ENCODE data around the gene SSC5D.

SSC5D gene

DNA sequence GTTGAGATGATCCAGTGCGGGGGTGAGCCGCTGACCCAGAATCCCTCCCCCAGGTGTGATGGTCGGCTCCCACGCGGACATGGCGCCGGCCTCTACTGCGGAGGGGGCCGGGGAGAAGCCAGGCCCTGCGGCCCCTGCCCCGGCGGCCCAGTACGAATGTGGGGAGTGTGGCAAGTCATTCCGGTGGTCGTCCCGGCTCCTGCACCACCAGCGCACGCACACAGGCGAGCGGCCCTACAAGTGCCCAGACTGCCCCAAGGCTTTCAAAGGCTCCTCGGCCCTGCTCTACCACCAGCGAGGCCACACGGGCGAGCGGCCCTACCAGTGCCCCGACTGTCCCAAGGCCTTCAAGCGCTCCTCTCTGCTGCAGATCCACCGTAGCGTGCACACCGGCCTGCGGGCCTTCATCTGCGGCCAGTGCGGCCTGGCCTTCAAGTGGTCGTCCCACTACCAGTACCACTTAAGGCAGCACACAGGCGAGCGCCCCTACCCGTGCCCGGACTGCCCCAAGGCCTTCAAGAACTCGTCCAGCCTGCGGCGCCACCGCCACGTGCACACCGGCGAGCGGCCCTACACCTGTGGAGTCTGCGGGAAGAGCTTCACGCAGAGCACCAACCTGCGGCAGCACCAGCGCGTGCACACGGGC, 7.0 kb upstream of the SSC5D start:
- TF ChIP-seq, protein P1, sequence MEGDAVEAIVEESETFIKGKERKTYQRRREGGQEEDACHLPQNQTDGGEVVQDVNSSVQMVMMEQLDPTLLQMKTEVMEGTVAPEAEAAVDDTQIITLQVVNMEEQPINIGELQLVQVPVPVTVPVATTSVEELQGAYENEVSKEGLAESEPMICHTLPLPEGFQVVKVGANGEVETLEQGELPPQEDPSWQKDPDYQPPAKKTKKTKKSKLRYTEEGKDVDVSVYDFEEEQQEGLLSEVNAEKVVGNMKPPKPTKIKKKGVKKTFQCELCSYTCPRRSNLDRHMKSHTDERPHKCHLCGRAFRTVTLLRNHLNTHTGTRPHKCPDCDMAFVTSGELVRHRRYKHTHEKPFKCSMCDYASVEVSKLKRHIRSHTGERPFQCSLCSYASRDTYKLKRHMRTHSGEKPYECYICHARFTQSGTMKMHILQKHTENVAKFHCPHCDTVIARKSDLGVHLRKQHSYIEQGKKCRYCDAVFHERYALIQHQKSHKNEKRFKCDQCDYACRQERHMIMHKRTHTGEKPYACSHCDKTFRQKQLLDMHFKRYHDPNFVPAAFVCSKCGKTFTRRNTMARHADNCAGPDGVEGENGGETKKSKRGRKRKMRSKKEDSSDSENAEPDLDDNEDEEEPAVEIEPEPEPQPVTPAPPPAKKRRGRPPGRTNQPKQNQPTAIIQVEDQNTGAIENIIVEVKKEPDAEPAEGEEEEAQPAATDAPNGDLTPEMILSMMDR (IDR thresholded peaks at IDR 0.05; ENCODE audit: insufficient read depth, missing control alignments): no peak
- DNase-seq (ENCODE audit: insufficient read length, low spot score): no peak
- no peak for FAIRE-seq

DNA sequence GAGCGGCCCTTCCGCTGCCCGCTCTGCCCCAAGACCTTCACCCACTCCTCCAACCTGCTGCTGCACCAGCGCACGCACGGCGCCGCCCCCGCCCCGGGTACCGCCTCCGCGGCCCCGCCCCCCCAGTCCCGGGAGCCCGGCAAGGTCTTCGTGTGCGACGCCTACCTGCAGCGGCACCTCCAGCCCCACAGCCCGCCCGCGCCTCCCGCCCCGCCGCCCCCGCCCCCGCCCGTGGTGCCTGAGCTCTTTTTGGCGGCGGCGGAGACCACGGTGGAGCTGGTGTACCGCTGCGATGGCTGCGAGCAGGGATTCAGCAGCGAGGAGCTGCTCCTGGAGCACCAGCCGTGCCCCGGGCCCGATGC, 6.5 kb upstream of the SSC5D start:
- FAIRE-seq: no peak
- DNase-seq (ENCODE audit: insufficient read length, low spot score): no peak
- TF ChIP-seq, protein P1 (IDR thresholded peaks at IDR 0.05; ENCODE audit: insufficient read depth, missing control alignments): no peak

GRCh38 chr19:55482156-55482961, 5.9 kb upstream of the SSC5D start:
- DNase-seq (ENCODE audit: insufficient read length, low spot score) (no peak), FAIRE-seq (no peak)
- TF ChIP-seq, protein P1 (IDR thresholded peaks at IDR 0.05; ENCODE audit: insufficient read depth, missing control alignments): no peak

DNA sequence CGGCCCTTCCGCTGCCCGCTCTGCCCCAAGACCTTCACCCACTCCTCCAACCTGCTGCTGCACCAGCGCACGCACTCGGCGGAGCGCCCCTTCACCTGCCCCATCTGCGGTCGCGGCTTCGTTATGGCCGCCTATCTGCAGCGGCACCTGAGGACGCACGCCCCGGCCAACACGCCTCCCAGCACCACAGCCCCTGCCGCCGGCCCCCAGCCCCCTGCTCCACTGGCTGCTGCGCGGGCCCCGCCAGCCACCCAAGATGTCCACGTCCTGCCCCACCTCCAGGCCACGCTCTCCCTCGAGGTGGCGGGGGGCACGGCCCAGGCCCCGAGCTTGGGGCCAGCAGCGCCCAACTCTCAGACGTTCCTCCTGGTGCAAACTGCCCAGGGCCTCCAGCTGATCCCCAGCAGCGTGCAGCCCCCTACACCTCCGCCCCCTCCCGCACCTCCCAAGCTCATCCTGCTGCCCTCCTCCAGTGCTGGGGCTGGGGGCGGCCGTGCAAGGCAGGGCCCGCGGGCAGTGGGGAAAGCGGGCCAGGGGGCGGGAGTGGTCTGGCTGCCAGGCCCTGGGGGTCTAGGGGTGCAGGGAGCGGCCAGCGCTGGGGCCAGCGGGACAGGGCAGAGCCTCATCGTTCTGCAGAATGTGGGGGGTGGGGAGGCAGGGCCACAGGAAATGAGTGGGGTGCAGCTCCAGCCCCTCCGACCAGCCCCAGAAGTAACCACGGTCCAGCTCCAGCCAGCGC, 5.1 kb upstream of the SSC5D start:
- FAIRE-seq: no peak
- TF ChIP-seq, protein P1 (IDR thresholded peaks at IDR 0.05; ENCODE audit: insufficient read depth, missing control alignments): no peak
- no peak for DNase-seq (ENCODE audit: insufficient read length, low spot score)

DNA sequence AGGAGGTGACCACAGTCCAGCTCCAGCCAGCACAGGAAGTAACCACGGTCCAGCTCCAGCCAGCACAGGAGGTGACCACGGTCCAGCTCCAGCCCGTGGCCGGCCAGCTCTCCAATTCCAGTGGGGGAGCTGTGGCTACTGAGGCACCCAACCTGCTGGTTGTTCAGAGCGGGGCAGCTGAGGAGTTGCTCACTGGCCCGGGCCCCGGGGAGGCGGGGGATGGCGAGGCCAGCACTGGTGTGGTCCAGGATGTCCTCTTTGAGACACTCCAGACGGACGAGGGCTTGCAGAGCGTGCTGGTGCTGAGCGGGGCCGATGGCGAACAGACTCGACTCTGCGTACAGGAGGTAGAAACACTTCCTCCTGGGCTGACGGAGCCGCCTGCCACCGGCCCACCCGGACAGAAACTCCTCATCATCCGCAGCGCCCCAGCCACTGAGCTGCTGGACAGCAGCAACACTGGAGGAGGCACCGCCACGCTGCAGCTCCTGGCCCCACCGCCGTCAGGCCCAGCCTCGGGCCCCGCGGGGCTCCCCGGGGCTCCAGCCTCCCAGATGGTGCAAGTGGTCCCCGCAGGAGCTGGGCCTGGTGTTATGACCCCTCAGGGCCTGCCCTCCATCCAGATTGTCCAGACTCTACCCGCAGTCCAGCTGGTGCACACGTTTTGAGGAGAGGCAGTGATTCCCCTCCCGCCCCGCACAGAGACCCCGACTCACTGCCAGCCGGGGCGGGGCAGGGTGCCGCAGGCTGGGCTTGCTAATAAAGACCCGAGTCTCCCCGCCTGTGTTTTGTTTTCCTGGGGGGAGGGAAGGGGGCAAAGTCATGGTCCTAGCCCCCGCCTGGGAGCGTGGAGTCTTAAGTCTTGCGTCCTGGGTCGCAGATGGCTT, 4.3 kb upstream of the SSC5D start:
- DNase-seq (ENCODE audit: insufficient read length, low spot score) (no peak), FAIRE-seq (no peak)
- TF ChIP-seq, protein P1 (IDR thresholded peaks at IDR 0.05; ENCODE audit: insufficient read depth, missing control alignments): no peak

DNA sequence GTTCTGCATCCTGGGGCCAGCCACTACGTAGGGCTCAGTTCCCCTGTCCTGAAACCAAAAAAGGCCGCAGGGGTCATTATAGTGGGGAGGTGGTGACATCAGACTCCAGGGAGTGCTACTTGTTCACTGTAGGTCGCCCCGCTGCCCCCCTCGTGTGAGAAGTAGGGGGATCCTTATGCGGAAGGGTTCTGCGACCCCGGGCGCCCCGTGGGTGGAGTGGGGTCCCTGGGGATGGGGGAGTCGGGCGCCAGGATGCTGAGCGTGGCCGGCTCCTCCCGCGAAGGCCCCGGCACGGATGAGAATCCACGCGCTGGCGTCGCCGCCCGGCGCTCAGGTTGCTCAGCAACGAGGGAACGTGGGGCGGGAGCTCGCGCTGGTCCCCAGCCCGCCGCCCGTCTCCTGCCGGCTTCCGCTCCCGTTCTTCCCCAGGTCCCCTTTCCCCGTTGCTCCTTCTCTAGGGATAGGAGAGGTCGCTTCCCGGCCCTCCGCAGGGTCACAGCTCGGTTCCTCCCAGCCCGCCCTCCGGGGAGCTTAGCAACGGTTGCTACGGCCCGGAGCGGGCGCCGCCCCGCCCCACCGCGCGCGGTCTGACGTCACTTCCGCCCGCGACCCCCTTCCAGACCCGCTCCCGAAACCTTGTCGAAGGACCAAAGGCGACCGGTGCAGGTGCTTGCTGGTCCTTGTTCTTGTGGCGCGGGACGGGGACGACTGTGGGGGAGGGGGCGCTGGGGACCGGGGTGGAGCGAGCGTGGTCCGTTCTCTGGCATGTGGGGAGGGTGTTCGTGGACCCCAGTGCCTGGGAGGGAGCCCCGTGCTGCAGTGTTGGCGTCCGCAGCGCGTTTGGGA, 3.4 kb upstream of the SSC5D start, which contains the start of gene NAT14:
Gene NAT14, plus strand, starts transcription at position 596 of the 846 bp plus-strand sequence. CDS start 521 bp downstream, outside the sequence.
- FAIRE-seq (no peak), DNase-seq (ENCODE audit: insufficient read length, low spot score) (peak; percentile 98)
- TF ChIP-seq, protein P1 (IDR thresholded peaks at IDR 0.05; ENCODE audit: insufficient read depth, missing control alignments): no peak
